Stomach (tissue), 4 donors: ENCODE measurements around the gene TSPAN32.

Experiments used
- CTCF ChIP-seq, 7 experiments: fragments of 450-650 bp in 4 of 7; fragments of 200-600 bp in 3 of 7; sonication (generic) in 3 of 7; IDR thresholded peaks; one replicate each; pipeline ENCODE4 v1.5.1; 2016 to 2019; ENCODE audit warnings: antibody characterized with exemption in 7 of 7, control low read depth in 2 of 7, mild to moderate bottlenecking in 1 of 7
- POLR2A ChIP-seq, 4 donors: fragments of 450-650 bp; IDR thresholded peaks; one replicate each; pipeline ENCODE4 v1.6.1; 2016; ENCODE audit warnings: antibody characterized with exemption in 4 of 4, control low read depth in 2 of 4, mild to moderate bottlenecking in 1 of 4, moderate library complexity in 1 of 4

- TF ChIP-seq CTCF (IDR thresholded peaks at IDR 0.05) = no peak
- TF ChIP-seq POLR2A (IDR thresholded peaks at IDR 0.05) = no peak
Measured at GRCh38 chr11:2300290-2300935, 1.4 kb upstream of the TSPAN32 start.
